T-helper 17 cell (primary cell): ENCODE measurements around the gene AFF2. TPM values are rescaled to one million over a fixed set of nuclear protein-coding genes. Genes with fewer than 3 reads are reported as not detected.

Experiments used
- ATAC-seq: fragments of 150-1000 bp; cut with Tn5 transposase; 2 replicates; pipeline ENCODE4 v1.10.0; 2021; ENCODE audit warnings: mild to moderate bottlenecking, moderate library complexity
- DNase-seq, 3 donors: peaks; one replicate each; pipeline versions ENCODE4 v3.0.0 to v3.0.0-alpha.2; 2020 to 2021
- H3K9me3 ChIP-seq: one replicate; pipeline ENCODE4 v1.7.0; 2013; ENCODE audit warnings: low read length, mild to moderate bottlenecking; ENCODE audit not compliant: control insufficient read depth, poor library complexity, severe bottlenecking
- H3K27ac Mint-ChIP-seq: one replicate; pipeline ENCODE4 v1.8.0; 2022; ENCODE audit warnings: mild to moderate bottlenecking, moderate library complexity, mixed read lengths
- H3K27me3 Mint-ChIP-seq: one replicate; pipeline ENCODE4 v1.8.0; 2022; ENCODE audit warnings: mixed read lengths
- H3K36me3 Mint-ChIP-seq: one replicate; pipeline ENCODE4 v1.8.0; 2022; ENCODE audit warnings: low read depth, mixed read lengths
- H3K4me1 Mint-ChIP-seq: one replicate; pipeline ENCODE4 v1.8.0; 2022; ENCODE audit warnings: mild to moderate bottlenecking, mixed read lengths
- H3K4me3 Mint-ChIP-seq: one replicate; pipeline ENCODE4 v1.8.0; 2022; ENCODE audit warnings: mild to moderate bottlenecking, moderate library complexity, mixed read lengths
- total RNA-seq, 4 donors: library from RNA in 2 of 4; stranded (reverse) in 2 of 4; gene quantifications; one replicate each; pipeline ENCODE4 v1.2.3 and lab custom pipeline; 2022 to 2026

Gene AFF2
- total RNA-seq, 2 donors from 2014 or later: 0.31 to 0.90 TPM

- Mint-ChIP-seq H3K36me3 (no peaks in the 10 kb centered on the region), H3K27me3 (no peaks in the 10 kb centered on the region), H3K4me3 (no peak overlapping the region), H3K27ac (no peak overlapping the region), H3K4me1 (no peaks in the 10 kb centered on the region)
- no peak for ATAC-seq
- H3K9me3 ChIP-seq: no peaks in the 10 kb centered on the region
- no peak for DNase-seq
Observed at GRCh38 chrX:149036086-149036485, 535.7 kb downstream of the AFF2 start.

GRCh38 chrX:149037281-149037870 lies 537.0 kb downstream of the AFF2 start:
- no peak overlapping the region for H3K27ac Mint-ChIP-seq
- ATAC-seq: no peak
- H3K4me3 Mint-ChIP-seq: no peak overlapping the region
- H3K36me3 Mint-ChIP-seq: no peaks in the 10 kb centered on the region
- no peaks in the 10 kb centered on the region for H3K9me3 ChIP-seq
- no peak for DNase-seq
- H3K27me3 Mint-ChIP-seq: no peaks in the 10 kb centered on the region
- no peaks in the 10 kb centered on the region for H3K4me1 Mint-ChIP-seq

- H3K27me3 Mint-ChIP-seq: no peaks in the 10 kb centered on the region
- H3K9me3 ChIP-seq: no peaks in the 10 kb centered on the region
- H3K4me3 Mint-ChIP-seq: no peak overlapping the region
- H3K27ac Mint-ChIP-seq: no peak overlapping the region
- no peaks in the 10 kb centered on the region for H3K4me1 Mint-ChIP-seq
- no peaks in the 10 kb centered on the region for H3K36me3 Mint-ChIP-seq
- DNase-seq (no peak), ATAC-seq (no peak)
Observed at GRCh38 chrX:149039057-149039456, 538.6 kb downstream of the AFF2 start.

- DNase-seq: no peak
- Mint-ChIP-seq H3K27me3 (no peaks in the 10 kb centered on the region), H3K27ac (no peak overlapping the region), H3K4me3 (no peak overlapping the region), H3K36me3 (no peaks in the 10 kb centered on the region), H3K4me1 (no peaks in the 10 kb centered on the region)
- no peak for ATAC-seq
- H3K9me3 ChIP-seq: no peaks in the 10 kb centered on the region
Observed at GRCh38 chrX:149040873-149041535, 540.6 kb downstream of the AFF2 start.

- H3K9me3 ChIP-seq: no peaks in the 10 kb centered on the region
- Mint-ChIP-seq H3K27ac (no peak overlapping the region), H3K4me3 (no peak overlapping the region), H3K4me1 (no peaks in the 10 kb centered on the region), H3K27me3 (no peaks in the 10 kb centered on the region), H3K36me3 (no peaks in the 10 kb centered on the region)
- DNase-seq (no peak), ATAC-seq (no peak)
Observed at GRCh38 chrX:149043401-149043800, 543.0 kb downstream of the AFF2 start.

GRCh38 chrX:149044471-149044870 lies 544.1 kb downstream of the AFF2 start:
- Mint-ChIP-seq H3K27me3 (no peaks in the 10 kb centered on the region), H3K36me3 (no peaks in the 10 kb centered on the region), H3K4me3 (no peak overlapping the region), H3K4me1 (no peaks in the 10 kb centered on the region), H3K27ac (no peak overlapping the region)
- DNase-seq (no peak), ATAC-seq (no peak)
- H3K9me3 ChIP-seq: no peaks in the 10 kb centered on the region

- DNase-seq (no peak), ATAC-seq (no peak)
- H3K9me3 ChIP-seq: no peaks in the 10 kb centered on the region
- Mint-ChIP-seq H3K27ac (no peak overlapping the region), H3K36me3 (no peaks in the 10 kb centered on the region), H3K27me3 (no peaks in the 10 kb centered on the region), H3K4me3 (no peak overlapping the region), H3K4me1 (no peaks in the 10 kb centered on the region)
Observed at GRCh38 chrX:149045645-149046210, 545.3 kb downstream of the AFF2 start.
